ENCODE results near the gene RAC3. TPM values are rescaled to one million over a fixed set of nuclear protein-coding genes. Genes with fewer than 3 reads are reported as not detected.

Gene RAC3
- total RNA-seq, 1 experiment from 2014 or later, result 9.3 TPM

DNA sequence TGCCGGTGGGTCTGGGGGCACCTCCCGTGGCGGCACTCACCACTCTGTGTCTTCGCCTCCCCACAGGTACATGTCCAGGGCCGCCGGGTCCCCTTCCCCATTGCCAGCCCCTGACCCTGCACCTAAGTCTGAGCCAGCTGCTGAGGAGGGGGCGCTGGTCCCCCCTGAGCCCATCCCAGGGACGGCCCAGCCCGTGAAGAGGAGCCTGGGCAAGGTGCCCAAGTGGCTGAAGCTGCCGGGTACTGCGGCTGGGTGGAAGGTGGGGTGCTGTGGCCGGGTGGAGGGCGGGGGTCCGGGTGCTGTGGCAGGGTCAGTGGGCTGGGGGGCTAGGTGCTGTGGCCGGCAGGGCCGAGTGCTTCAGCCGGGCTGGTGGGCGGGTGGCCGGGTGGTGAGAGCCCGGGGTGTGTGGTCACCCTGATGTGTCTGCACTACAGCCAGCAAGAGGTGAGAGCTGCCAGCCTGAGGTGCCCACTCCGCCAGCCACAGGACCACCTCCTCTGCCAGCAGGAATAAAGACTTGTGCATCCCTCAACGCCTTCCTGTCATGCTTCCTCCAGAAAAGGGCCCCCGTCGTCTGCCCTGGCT lies 14.5 kb upstream of the RAC3 start:
- Mint-ChIP-seq H3K27me3 (ENCODE audit: unreplicated experiment) (no peaks in the 10 kb centered on the region), H3K4me3 (ENCODE audit: low read depth, unreplicated experiment) (no peak overlapping the region), H3K27ac (ENCODE audit: unreplicated experiment) (no peak overlapping the region), H3K9me3 (ENCODE audit: low read depth, unreplicated experiment) (no peaks in the 10 kb centered on the region), H3K4me1 (ENCODE audit: low read depth, unreplicated experiment) (peaks cover 8% of the 10 kb centered on the region), H3K36me3 (ENCODE audit: insufficient read depth, unreplicated experiment) (peaks cover 47% of the 10 kb centered on the region)
- intact Hi-C loops (cut with micrococcal nuclease; ENCODE audit: unreplicated experiment), result no loop called here
- TF ChIP-seq, protein P1, sequence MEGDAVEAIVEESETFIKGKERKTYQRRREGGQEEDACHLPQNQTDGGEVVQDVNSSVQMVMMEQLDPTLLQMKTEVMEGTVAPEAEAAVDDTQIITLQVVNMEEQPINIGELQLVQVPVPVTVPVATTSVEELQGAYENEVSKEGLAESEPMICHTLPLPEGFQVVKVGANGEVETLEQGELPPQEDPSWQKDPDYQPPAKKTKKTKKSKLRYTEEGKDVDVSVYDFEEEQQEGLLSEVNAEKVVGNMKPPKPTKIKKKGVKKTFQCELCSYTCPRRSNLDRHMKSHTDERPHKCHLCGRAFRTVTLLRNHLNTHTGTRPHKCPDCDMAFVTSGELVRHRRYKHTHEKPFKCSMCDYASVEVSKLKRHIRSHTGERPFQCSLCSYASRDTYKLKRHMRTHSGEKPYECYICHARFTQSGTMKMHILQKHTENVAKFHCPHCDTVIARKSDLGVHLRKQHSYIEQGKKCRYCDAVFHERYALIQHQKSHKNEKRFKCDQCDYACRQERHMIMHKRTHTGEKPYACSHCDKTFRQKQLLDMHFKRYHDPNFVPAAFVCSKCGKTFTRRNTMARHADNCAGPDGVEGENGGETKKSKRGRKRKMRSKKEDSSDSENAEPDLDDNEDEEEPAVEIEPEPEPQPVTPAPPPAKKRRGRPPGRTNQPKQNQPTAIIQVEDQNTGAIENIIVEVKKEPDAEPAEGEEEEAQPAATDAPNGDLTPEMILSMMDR (IDR thresholded peaks at IDR 0.05; ENCODE audit: unreplicated experiment), result no peak
- CTCF ChIA-PET, result no interaction called here
- DNase-seq, result no peak
- no TSS peak for BruUV-seq (replicated peaks)

DNA sequence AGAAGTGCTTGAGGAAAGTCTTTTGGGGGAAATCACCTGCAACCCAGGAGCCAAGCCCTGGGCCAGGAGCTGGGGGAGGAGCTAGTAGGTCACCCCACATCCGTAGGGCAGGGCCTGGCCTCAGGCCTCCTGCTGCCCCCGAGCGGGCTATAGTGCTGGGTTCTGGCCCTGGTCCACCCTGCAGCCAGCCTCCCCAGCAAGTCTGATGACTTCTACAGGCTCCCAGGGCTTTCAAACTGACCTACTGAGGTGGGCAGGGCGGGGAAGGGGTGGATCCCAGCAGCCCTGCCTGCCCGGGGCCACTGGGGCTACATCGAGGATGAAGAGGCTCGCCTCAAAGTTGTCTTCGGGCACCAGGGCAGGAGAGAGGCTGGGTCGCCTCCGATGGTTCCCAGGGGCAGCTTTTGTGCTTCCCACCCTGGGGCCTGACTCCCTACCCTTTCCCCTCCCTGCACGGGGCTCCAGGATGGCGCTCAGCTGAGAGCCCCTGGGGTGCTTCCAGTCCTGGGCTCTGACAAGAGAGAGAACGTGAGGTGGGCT lies 13.8 kb upstream of the RAC3 start:
- intact Hi-C loops (cut with micrococcal nuclease; ENCODE audit: unreplicated experiment), result no loop called here
- peaks cover 8% of the 10 kb centered on the region for H3K4me1 Mint-ChIP-seq (ENCODE audit: low read depth, unreplicated experiment)
- DNase-seq, result no peak
- peaks cover 54% of the 10 kb centered on the region for H3K36me3 Mint-ChIP-seq (ENCODE audit: insufficient read depth, unreplicated experiment)
- H3K4me3 Mint-ChIP-seq (ENCODE audit: low read depth, unreplicated experiment), result no peak overlapping the region
- TF ChIP-seq, protein P1 (IDR thresholded peaks at IDR 0.05; ENCODE audit: unreplicated experiment), result no peak
- BruUV-seq (replicated peaks), result no TSS peak
- H3K27me3 Mint-ChIP-seq (ENCODE audit: unreplicated experiment), result no peaks in the 10 kb centered on the region
- no peak overlapping the region for H3K27ac Mint-ChIP-seq (ENCODE audit: unreplicated experiment)
- no peaks in the 10 kb centered on the region for H3K9me3 Mint-ChIP-seq (ENCODE audit: low read depth, unreplicated experiment)
- CTCF ChIA-PET, result interaction anchor here (0.6 kb wide), 1 partner anchor 88 kb away, joined by 6 read pairs; no protein-coding TSS in a partner anchor

DNA sequence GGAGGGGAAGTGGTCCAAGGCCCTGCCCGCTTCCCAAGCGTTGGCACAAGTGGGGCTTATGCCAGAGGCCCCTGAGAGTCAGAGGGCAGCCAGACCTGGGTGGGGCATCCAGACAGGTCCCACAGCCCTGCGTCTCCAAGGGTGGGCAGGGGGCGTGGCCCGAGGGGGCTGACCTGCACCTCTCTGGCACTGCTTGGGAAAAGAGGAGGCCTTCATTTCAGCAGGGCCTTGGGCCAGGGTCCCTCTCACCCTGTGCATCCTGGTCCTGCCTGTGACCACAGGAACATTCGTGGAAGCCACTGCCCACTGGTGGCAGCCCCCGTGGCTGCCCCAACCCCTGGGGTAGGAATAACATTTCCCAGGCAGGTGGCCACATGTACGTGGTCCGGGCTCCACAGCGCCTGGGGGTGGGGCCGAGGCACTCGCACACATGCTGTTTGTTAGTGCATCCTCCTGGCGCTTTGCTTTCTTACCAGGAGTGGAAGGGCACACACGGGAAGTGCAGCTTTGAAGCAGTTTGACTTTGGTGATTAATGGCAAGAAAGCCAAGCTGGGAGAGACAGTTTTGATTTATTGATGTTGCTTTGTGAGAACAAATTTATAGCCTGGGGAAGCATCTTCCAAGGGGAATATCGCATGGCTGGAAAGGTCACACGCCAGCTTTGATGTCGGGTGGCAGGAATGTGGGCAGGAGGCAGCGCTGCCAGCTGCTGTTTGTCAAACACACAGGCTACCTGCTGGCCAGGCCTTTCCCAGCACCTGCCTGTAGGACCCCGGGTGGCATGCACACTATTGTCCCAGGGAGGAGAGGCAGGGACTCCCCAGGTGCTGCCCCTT lies 13.1 kb upstream of the RAC3 start:
- TF ChIP-seq, protein P1 (IDR thresholded peaks at IDR 0.05; ENCODE audit: unreplicated experiment), result no peak
- Mint-ChIP-seq H3K9me3 (ENCODE audit: low read depth, unreplicated experiment) (no peaks in the 10 kb centered on the region), H3K36me3 (ENCODE audit: insufficient read depth, unreplicated experiment) (peaks cover 61% of the 10 kb centered on the region), H3K4me1 (ENCODE audit: low read depth, unreplicated experiment) (peaks cover 8% of the 10 kb centered on the region), H3K27me3 (ENCODE audit: unreplicated experiment) (no peaks in the 10 kb centered on the region), H3K4me3 (ENCODE audit: low read depth, unreplicated experiment) (no peak overlapping the region), H3K27ac (ENCODE audit: unreplicated experiment) (no peak overlapping the region)
- CTCF ChIA-PET, result interaction anchor here (0.6 kb wide), 1 partner anchor 88 kb away, joined by 6 read pairs; no protein-coding TSS in a partner anchor
- intact Hi-C loops (cut with micrococcal nuclease; ENCODE audit: unreplicated experiment), result no loop called here
- no TSS peak for BruUV-seq (replicated peaks)
- no peak for DNase-seq

DNA sequence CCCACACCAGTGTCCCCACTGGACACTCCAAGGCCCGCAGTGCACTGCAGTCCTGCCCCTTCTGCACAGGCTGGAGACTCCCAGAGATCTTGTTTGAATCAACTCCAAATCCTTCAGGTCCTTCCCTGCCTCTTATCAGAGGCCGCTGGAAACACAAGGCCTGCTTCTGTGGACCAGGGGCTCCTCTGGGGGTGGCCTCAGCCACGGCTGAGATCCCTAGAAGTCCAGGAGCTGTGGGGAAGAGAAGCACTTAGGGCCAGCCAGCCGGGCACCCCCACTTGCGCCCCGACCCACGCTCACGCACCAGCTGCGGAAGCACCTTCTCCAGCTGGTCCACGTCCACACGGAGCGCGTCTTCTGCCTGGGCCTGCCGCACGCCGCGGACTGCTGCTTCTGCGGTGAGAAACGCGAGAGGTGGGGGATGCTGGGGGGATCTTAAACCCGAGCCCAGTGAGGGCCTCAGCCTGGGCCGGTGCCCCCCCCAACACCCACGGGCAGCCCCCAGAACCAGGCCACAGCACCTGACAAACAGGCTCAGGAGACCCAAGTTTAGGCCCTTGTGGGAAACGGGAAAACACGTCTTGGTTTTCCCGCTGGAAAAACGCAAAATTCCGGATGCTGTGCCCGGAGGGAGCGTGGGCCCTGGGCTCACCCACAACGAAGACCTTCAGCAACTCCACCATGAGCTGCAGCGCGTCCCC lies 12.3 kb upstream of the RAC3 start:
- intact Hi-C loops (cut with micrococcal nuclease; ENCODE audit: unreplicated experiment), result no loop called here
- CTCF ChIA-PET, result interaction anchor here (0.6 to 4.6 kb wide), 7 partner anchors 14 to 601 kb away, joined by 3 to 45 read pairs (median 4); partner anchors contain the start of genes DCXR and NOTUM
- Mint-ChIP-seq H3K27ac (ENCODE audit: unreplicated experiment) (no peak overlapping the region), H3K27me3 (ENCODE audit: unreplicated experiment) (no peaks in the 10 kb centered on the region), H3K36me3 (ENCODE audit: insufficient read depth, unreplicated experiment) (peaks cover 64% of the 10 kb centered on the region), H3K4me1 (ENCODE audit: low read depth, unreplicated experiment) (peaks cover 8% of the 10 kb centered on the region), H3K9me3 (ENCODE audit: low read depth, unreplicated experiment) (no peaks in the 10 kb centered on the region), H3K4me3 (ENCODE audit: low read depth, unreplicated experiment) (no peak overlapping the region)
- TSS peak; percentile 36 for BruUV-seq (replicated peaks)
- TF ChIP-seq, protein P1 (IDR thresholded peaks at IDR 0.05; ENCODE audit: unreplicated experiment), result no peak
- no peak for DNase-seq

All from Calu3 (cell line).